Endometrium (tissue), 2 donors: ENCODE measurements around the gene ZNF516.

Experiments
- FAIRE-seq: peaks from 2 replicates; lab custom pipeline; 2012; peaks lifted over from hg19 to GRCh38; lab: Jason Lieb, UNC
- donor health status: control.
- donor health status: control.

Gene ZNF516

DNA sequence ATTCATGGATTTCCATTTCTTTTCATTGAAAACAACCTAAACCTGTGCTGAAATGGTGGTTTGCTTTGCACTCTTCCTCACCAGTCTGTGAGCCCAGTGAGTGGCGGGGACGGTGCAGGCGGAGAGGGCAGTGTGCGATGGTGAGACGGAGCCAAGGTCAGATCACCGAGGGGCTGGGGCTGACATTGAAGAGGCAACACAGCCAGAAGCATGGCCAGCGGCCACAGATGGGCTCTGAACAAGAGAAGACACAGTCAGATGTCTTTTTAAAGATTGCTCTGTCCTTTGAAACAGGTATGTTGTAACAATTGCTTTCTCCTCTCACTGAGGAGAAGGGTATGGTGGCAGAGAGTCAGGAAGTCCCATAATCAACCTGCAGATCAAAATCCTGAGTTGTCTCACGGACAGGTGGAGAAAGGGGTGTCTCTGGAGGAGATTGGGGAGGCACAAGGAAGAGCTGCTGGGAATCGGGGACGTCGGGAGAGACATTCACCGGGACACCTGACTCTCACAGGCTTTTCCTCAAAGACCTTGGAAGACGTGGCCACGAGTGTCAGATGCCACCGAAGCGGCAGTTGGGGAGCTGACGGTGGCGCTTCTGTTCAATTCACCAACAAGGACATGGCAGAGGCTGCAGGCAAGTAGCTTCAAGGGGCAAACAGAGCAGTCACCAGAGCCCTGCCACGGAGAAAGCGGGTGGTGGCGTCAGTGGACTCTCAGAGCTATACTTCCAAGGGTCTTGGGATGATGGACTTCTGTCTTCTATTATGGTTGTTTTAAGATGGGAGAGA lies 12.1 kb upstream of the ZNF516 start:
- no peak for FAIRE-seq

DNA sequence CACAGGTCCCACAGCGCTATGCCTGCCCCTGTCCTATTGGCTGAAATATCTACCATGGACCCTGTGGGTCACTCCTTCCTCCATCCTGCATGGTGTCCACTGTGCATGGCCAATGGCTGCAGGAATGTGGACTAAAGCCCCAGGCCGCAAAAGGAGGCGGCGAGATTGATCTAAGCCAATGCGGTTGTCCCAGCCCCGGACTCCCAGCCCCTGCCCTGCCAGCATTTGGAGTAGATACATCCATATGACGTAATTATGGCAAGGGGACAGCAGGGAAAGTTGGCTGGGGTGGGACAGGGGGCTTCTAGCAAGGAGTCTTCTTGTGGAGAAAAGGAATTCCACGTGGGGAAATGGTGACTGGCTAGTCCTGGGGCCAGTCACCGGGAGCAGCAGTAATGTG lies 11.4 kb upstream of the ZNF516 start:
- no peak for FAIRE-seq

DNA sequence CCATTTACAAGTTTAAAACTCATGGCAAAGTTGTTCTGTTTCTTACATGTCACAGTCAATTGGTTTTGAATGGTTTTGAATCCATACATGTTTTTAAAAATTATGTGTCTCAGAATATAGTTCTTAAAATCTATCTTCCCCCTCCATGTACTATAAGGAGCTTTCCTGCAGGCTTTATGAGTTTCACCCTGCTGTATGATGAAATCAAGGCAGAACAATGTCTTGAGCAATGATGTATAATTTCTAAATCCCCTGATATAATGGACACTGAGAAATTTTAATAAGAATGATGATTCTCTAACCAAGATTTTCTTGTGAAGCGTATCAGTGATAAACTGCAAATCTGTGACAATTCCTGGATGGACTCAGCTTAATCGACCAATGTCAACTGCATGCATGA lies 10.6 kb upstream of the ZNF516 start:
- no peak for FAIRE-seq

DNA sequence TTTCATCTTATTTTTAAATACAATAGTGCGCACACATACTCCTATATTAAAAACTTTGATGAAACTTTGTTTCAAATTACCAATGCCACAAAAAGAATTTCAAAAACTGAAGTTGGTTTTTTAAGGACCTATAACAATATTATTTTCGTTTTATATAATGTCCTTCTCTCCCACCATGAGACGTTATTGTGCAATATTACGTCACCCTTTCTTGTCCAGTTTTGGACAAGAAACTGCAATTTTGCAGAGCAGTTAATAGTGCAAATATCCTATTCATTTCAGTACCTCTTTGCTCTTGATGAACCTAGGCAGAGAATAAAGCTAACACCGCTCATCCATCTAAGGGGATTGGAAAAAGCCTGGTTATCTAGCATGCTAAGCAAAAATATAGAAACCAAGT lies 9.7 kb upstream of the ZNF516 start:
- no peak for FAIRE-seq

DNA sequence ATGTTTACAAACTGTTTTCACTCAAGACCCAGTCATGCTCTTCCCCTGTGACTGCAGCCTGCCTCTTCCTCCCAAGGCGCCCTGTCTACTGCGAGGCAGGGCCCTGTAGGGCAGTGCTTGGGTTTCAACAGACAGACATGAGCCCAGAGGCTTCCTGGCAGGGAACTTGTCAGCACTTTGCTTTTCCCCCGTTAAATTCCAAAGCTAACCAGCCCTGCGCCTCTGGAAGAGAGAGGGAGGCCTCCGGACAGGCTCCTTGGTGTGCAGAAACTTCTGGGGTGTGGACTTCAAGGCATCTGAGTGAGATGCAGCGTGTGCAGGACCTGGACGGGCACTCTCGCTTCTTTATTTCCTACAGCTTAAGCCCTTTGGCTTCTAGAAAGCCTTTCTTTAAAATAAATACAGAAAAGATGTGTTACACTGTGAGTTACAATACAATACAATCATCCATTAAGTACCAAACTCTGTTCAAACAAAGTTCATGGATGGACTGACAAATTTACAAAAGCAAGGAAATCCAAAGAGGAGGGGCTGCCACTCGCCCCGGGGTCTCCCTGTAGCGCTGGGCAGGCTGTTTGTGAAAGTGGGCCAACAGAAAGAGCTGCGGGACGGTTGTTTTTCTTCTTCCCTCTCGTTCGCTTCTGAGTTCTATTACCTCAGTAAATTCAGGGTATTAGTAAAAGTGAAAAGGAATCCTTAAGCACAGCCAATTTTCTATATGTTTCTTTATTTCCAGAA lies 8.8 kb upstream of the ZNF516 start:
- FAIRE-seq: no peak

- FAIRE-seq: no peak
Measured at GRCh38 chr18:76502551-76502950, 7.5 kb upstream of the ZNF516 start.

DNA sequence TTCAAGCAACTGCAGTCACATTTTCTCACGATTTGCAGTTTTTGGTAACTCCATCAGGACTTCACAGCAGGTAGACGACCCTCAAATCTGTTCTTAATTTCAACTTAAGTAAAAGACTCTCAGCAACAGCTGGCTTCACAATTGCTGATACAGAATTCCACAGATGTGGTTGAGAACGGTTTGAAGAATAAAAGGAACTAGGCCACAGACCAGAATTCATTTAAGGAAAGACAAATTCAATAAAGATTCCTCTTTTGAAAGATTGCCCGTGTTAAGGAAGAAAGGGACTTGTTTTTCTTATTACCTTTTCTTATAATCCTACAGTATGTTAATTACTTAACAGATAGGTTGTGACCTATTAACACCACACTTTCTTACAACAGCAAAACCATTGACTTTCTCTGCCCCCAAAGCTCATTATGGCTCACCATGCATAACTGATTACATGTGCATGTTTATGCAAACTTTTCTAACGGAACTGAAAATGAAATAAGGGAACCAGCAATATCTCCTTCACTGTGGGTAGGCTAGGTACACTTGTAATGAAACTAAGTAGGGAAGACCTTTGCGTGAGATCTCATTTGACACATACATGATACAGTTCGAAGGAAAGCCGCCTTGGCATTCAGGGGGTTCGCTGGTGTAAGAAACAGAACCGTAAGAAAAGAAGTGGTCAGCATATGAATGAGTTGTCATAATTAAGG lies 4.7 kb upstream of the ZNF516 start:
- FAIRE-seq: no peak

- no peak for FAIRE-seq
Measured at GRCh38 chr18:76499021-76499420, 4.0 kb upstream of the ZNF516 start.

- no peak for FAIRE-seq
Measured at GRCh38 chr18:76498064-76498463, 3.0 kb upstream of the ZNF516 start.

DNA sequence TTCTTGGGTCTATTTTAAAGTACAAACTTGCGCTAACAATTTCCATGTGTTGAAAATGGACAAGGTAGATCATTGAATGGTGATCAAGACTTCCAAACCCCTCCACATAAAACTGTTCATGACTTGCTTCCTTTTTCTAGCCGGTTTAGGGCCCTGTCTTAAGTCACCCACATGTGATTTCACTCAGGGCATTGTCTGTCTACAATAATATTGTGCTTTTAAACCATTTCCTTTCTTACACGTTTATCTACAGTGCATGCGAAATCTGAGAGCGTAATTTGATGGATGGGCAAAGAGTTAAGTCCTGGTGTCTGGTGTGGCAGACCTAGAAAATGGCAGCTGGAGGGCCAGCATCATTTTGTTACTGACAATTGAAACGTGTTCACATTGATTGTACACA lies 2.0 kb upstream of the ZNF516 start:
- FAIRE-seq: no peak

GRCh38 chr18:76496194-76496890 lies 1.3 kb upstream of the ZNF516 start:
- FAIRE-seq: no peak

GRCh38 chr18:76495435-76496193 lies 572 bp upstream of the ZNF516 start:
- no peak for FAIRE-seq

- FAIRE-seq: no peak
Measured at GRCh38 chr18:76494231-76495005, 624 bp downstream of the ZNF516 start.

DNA sequence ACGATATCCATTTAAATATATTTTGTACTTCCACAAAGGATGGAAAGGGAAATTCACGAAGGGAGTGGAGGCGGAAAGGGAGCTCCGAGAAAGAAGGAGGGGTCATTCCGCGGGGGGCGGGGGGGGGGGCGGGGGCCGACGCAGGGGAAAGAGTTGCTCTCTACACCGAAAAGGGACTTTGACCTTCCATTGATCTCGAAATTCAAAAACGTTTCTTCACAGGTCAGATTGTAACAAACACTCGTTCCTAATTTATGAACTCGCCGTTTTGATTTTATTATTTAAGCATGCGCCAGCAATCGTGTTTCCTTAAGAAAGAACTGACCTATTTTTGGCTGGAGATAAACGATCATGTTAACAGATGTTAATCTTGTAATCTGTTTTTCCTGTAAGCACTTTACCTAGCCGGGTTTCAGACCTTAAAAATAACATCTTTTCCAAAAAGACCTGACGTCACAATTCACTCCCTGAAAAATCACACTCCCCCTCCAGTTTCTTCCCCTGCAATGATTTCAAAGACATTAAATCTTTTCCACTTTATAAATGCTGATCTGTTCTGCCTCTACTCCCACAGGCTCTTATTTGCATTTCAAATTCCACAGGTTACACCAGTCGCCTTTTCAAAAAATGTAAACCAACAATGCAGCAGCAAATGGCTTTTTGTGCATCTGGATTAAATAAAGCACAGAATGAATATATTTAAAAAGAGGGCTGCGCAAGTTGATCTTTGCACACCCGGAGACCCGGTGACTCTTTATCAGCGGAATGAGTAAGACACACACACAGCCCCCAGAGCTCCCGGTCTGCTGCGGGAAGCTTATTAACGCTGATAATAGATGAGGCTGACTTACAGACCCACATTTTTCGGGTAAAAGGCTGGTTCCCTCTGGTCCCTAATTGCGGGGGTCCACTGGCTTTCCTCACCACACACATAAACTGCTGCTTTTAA lies 1.6 kb downstream of the ZNF516 start:
- FAIRE-seq: peak; percentile 96

DNA sequence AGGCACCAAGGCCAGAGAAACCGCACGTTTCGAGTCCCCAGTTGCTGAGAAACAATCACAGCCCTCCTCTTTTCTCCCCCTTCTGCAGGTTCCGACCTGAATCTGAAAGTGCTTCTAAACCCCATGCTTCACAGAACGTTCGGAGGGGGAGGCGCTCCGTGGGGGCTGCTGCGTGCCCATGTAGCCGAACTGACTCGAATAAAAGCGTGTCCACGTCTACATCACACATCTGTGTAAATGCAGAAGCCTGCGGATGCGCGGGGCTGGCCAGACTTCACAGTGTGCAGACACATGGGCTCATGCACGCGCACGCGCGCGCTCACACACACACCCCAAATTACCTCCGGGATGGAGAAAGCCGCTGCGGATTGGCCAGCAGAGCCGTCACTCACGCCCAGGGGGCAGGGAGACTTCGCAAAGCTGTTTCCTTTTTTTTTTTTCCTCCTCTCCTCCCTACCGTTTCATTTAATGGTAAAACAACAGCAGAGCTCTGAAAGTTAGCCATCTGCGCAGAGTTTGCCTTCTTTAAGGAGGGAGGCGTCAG lies 2.3 kb downstream of the ZNF516 start:
- FAIRE-seq: peak; percentile 93

- FAIRE-seq: no peak
Measured at GRCh38 chr18:76491776-76492668, 3.0 kb downstream of the ZNF516 start.

- FAIRE-seq: no peak
Measured at GRCh38 chr18:76491473-76491775, 3.6 kb downstream of the ZNF516 start.

- no peak for FAIRE-seq
Measured at GRCh38 chr18:76490670-76491472, 4.2 kb downstream of the ZNF516 start.
